ENCODE results near the gene HOXD9. TPM values are rescaled to one million over a fixed set of nuclear protein-coding genes. Genes with fewer than 3 reads are reported as not detected.

HOXD9 gene
- polyA plus RNA-seq, 1 experiment: 1.8 TPM

DNA sequence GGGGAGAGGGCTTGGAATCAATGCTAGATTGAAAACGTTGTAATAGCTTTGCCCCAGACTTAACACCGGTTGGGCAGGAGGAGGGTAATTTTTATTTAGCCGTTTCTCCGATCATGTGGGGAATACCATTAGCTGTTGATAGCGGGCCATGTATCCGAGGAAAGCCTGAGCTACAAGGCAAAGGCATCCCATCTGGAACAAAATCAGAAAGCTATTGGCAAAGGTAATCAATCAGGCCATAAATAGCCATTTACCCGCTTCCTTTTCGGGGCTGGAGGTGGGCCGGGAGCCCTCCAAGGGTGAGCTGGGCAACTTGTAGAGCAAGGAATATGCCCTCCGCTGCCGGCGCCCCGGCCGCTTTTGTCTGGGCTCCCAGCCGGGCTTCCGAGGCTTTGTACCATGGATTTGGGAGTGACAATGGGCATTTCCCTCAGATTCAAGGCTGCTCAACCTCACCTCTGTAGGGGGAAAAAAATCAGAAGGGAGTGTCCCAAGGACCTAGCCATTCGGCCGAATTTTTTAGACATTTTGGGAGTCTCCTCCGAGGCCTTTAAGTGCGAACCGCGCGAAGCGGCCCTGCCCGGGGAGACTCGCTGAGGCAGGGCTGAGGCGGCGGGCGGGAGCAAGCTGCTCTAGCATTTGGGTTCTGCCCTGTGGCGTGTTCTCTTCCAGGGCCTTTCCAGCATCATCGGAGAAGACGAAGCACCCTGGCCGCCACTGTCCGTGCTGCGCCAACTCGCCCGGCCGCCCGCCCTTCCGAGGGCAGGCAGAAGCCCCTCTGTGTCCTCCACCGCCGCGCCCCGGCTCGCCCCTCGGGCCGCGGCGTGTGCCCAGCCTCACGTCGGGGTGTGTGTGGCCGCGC lies 1.1 kb upstream of the HOXD9 start:
- peaks cover 2% of the 10 kb centered on the region; the same call in 1 of the 2 replicates for H3K36me3 ChIP-seq (ENCODE audit: control insufficient read depth, insufficient read depth, low read length)
- DNase-seq (ENCODE audit: low read depth): no peak
- POLR2A ChIA-PET: no interaction called here
- TF ChIP-seq, protein P1, sequence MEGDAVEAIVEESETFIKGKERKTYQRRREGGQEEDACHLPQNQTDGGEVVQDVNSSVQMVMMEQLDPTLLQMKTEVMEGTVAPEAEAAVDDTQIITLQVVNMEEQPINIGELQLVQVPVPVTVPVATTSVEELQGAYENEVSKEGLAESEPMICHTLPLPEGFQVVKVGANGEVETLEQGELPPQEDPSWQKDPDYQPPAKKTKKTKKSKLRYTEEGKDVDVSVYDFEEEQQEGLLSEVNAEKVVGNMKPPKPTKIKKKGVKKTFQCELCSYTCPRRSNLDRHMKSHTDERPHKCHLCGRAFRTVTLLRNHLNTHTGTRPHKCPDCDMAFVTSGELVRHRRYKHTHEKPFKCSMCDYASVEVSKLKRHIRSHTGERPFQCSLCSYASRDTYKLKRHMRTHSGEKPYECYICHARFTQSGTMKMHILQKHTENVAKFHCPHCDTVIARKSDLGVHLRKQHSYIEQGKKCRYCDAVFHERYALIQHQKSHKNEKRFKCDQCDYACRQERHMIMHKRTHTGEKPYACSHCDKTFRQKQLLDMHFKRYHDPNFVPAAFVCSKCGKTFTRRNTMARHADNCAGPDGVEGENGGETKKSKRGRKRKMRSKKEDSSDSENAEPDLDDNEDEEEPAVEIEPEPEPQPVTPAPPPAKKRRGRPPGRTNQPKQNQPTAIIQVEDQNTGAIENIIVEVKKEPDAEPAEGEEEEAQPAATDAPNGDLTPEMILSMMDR (IDR thresholded peaks at IDR 0.05; ENCODE audit: insufficient read depth, low read depth, low read length): no peak
- CTCF ChIA-PET: interaction anchor here (1.0 to 1.8 kb wide), 3 partner anchors 11 to 517 kb away, joined by 3 to 5 read pairs (median 3); no protein-coding TSS in a partner anchor
- no peak overlapping the region for H3K4me3 ChIP-seq (ENCODE audit: low read depth, low read length)
- peaks cover 5% of the 10 kb centered on the region for H3K27me3 ChIP-seq (ENCODE audit: control insufficient read depth, insufficient read depth, low read length)

DNA sequence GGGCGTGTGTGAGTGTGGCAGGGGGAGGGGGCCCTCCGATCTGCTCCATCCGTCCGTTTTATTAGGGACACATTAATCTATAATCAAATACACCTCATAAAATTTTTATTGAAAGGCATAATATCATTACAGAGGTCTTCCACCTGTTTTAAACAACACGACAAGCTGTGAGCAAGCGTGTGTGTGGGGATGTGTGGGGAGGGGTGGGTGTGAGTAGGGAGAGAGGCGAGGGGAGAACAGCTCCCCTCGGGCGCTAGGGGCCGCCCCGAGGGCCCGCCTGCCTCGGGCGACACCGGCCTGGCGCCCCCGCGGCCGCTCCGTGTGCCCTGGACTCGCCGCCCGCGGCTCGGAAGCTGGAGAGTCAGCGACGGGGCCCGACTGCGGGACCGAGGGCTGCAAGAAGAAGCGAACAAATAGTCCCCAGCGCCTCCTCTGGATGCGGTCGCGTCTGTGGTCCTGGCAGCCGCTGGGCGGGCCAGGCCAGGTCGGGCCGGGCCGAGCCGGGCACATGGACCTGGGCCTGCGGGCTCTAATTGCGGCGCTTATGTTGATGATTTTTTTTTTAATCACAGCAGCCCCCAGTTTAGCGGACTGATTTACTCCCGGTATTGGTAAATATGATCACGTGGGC lies 352 bp upstream of the HOXD9 start:
- DNase-seq (ENCODE audit: low read depth): no peak
- ChIA-PET POLR2A (interaction anchor here (0.6 kb wide), 1 partner anchor 14 kb away, joined by 3 read pairs; no protein-coding TSS in a partner anchor), CTCF (interaction anchor here (1.0 to 1.6 kb wide), 2 partner anchors 25 to 516 kb away, joined by 3 to 5 read pairs; no protein-coding TSS in a partner anchor)
- Histone ChIP-seq H3K4me3 (ENCODE audit: low read depth, low read length) (peak overlapping the region; percentile 25; the same call in 1 of the 2 replicates), H3K27me3 (ENCODE audit: control insufficient read depth, insufficient read depth, low read length) (peaks cover 5% of the 10 kb centered on the region), H3K36me3 (ENCODE audit: control insufficient read depth, insufficient read depth, low read length) (peaks cover 1% of the 10 kb centered on the region; the same call in 1 of the 2 replicates)
- TF ChIP-seq, protein P1 (IDR thresholded peaks at IDR 0.05; ENCODE audit: insufficient read depth, low read depth, low read length): no peak

DNA sequence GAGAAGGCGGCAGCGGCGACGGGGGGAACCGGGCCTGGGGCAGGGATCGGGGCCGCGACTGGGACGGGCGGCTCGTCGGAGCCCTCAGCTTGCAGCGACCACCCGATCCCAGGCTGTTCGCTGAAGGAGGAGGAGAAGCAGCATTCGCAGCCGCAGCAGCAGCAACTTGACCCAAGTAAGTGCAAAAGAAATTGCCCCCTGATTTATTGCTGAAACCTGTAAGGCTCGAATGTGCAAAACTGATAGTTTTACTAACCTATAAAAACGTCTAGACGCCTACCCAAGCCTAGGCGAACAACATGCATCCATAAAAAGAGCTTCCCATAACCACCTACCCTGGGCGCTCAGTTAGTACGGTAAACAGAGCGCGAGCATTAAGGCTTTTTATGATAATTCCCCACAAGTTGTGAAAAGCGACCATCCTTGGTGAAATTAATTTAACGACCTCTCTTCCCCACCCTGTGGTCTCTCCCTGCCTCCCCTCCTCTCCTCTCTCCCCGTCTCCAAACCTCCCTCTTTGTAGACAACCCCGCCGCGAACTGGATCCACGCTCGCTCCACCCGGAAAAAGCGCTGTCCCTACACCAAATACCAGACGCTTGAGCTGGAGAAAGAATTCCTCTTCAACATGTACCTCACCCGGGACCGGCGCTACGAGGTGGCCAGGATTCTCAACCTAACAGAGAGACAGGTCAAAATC lies 1.0 kb downstream of the HOXD9 start:
- TF ChIP-seq, protein P1 (IDR thresholded peaks at IDR 0.05; ENCODE audit: insufficient read depth, low read depth, low read length): no peak
- Histone ChIP-seq H3K27me3 (ENCODE audit: control insufficient read depth, insufficient read depth, low read length) (peaks cover 9% of the 10 kb centered on the region), H3K36me3 (ENCODE audit: control insufficient read depth, insufficient read depth, low read length) (no peaks in the 10 kb centered on the region; the same call in 1 of the 2 replicates), H3K4me3 (ENCODE audit: low read depth, low read length) (no peak overlapping the region)
- DNase-seq (ENCODE audit: low read depth): no peak
- CTCF ChIA-PET: interaction anchor here (0.8 to 1.6 kb wide), 3 partner anchors 27 to 530 kb away, joined by 3 to 5 read pairs (median 3); no protein-coding TSS in a partner anchor
- POLR2A ChIA-PET: no interaction called here

DNA sequence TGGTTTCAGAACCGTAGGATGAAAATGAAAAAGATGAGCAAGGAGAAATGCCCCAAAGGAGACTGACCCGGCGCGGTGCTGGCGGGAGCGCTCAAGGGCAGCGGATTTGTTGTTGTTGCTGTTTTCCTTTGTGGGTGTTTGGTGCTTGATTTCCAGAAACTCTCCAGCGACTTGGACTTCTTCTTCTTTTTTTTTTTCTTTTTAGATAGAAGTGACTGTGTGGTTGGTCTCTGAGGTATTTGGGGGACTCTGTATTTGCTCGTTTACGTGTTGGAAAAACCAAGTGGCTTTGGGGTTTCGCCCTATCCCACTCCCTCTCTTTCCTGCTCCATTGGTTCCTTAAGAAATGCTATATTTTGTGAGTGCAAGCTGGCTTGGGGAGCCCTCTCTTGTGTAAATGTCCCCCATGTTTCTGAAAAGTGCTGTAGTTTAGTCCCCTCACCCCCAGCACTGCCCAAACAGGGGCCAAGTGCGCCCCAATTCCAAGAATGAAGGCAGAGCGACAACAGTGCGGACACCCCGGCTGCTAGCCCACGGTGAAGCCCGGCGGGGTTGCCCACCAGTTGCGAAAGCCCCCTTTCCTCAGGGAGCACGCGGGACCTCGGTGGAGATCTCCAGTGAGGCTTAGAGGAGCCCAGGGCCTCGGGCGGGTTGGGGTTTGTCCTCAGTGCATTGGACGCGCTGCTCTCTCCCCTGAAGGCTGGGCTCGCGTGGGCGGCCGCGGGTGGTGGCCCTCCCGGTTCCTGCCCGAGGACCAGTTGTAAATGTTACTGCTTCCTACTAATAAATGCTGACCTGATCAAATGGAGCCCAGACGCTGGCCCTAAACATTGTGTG lies 1.8 kb downstream of the HOXD9 start:
- ChIA-PET CTCF (interaction anchor here (1.1 to 9.3 kb wide), 2 partner anchors 529 to 530 kb away, joined by 3 to 149 read pairs; no protein-coding TSS in a partner anchor), POLR2A (no interaction called here)
- TF ChIP-seq, protein P1 (IDR thresholded peaks at IDR 0.05; ENCODE audit: insufficient read depth, low read depth, low read length): no peak
- H3K36me3 ChIP-seq (ENCODE audit: control insufficient read depth, insufficient read depth, low read length): no peaks in the 10 kb centered on the region; the same call in 1 of the 2 replicates
- DNase-seq (ENCODE audit: low read depth): no peak
- H3K4me3 ChIP-seq (ENCODE audit: low read depth, low read length): no peak overlapping the region
- H3K27me3 ChIP-seq (ENCODE audit: control insufficient read depth, insufficient read depth, low read length): peaks cover 15% of the 10 kb centered on the region

All from BJ (cell line).